ENCODE measurements around the gene OOSP4A. TPM values are rescaled to one million over a fixed set of nuclear protein-coding genes. Genes with fewer than 3 reads are reported as not detected.

OOSP4A gene
- total RNA-seq, 4 donors from 2014 or later = not detected

DNA sequence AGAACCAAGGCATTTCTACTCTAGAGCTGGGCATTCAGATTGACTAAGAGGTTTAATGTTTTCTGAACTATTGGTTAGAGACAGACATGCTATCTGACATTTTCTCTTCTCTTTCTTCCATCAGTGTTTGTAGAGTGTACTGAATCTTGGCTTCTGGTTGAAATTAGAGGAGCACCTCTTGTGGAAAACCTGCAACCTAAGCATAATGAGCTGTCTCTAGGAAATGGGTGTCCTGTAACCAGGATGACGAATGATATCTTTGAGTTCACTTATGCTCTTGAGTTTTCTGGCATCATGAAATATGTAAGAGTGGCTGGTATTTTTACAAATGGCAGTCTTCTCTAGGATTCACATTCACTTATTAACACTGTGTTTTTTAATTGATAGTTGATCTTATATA, 19.4 kb downstream of the OOSP4A start:
- TF ChIP-seq, protein P1, sequence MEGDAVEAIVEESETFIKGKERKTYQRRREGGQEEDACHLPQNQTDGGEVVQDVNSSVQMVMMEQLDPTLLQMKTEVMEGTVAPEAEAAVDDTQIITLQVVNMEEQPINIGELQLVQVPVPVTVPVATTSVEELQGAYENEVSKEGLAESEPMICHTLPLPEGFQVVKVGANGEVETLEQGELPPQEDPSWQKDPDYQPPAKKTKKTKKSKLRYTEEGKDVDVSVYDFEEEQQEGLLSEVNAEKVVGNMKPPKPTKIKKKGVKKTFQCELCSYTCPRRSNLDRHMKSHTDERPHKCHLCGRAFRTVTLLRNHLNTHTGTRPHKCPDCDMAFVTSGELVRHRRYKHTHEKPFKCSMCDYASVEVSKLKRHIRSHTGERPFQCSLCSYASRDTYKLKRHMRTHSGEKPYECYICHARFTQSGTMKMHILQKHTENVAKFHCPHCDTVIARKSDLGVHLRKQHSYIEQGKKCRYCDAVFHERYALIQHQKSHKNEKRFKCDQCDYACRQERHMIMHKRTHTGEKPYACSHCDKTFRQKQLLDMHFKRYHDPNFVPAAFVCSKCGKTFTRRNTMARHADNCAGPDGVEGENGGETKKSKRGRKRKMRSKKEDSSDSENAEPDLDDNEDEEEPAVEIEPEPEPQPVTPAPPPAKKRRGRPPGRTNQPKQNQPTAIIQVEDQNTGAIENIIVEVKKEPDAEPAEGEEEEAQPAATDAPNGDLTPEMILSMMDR (IDR thresholded peaks at IDR 0.05) = no peak
- TF ChIP-seq POLR2AphosphoS5 (IDR thresholded peaks at IDR 0.05) (no peak), EP300 (IDR thresholded peaks at IDR 0.05) (no peak), POLR2A (IDR thresholded peaks at IDR 0.05) (no peak)
- Histone ChIP-seq H3K9me3 (no peaks in the 10 kb centered on the region), H3K27ac (no peak overlapping the region), H3K36me3 (no peaks in the 10 kb centered on the region), H3K27me3 (no peaks in the 10 kb centered on the region), H3K4me1 (no peaks in the 10 kb centered on the region), H3K4me3 (no peak overlapping the region)
- WGBS, 2 donors (ENCODE audit: low coverage in 1 of 2) = 47 to 100% methylated on average over 1 of the region's 1 CpG
- ATAC-seq = no peak

DNA sequence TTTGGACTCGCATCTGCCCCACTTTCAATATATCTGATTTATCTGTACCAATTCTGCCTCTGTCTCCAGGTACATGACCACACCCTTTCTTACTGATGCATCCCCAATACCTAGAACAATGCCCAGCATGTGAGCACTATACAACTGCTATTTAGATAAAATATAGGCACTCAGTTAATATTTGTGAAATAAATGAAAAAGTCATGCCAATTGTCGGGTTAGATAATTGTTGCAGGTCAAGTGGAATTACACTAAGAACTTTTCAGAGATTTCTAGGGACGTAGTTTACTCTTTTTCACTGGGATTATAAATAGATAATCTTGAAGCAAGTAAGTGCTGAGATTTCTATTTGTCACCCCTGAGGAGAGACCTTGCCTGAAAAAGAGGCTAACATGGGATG, 20.5 kb downstream of the OOSP4A start:
- H3K9me3 ChIP-seq = no peaks in the 10 kb centered on the region
- ATAC-seq = no peak
- no peaks in the 10 kb centered on the region for H3K4me1 ChIP-seq
- H3K27me3 ChIP-seq = no peaks in the 10 kb centered on the region
- TF ChIP-seq POLR2AphosphoS5 (IDR thresholded peaks at IDR 0.05) (no peak), POLR2A (IDR thresholded peaks at IDR 0.05) (no peak), EP300 (IDR thresholded peaks at IDR 0.05) (no peak)
- TF ChIP-seq, protein P1 (IDR thresholded peaks at IDR 0.05) = no peak
- 74 to 93% methylated on average over 3 of the region's 3 CpGs for WGBS, 2 donors (ENCODE audit: low coverage in 1 of 2)
- H3K4me3 ChIP-seq = no peak overlapping the region
- no peak overlapping the region for H3K27ac ChIP-seq
- H3K36me3 ChIP-seq = no peaks in the 10 kb centered on the region

DNA sequence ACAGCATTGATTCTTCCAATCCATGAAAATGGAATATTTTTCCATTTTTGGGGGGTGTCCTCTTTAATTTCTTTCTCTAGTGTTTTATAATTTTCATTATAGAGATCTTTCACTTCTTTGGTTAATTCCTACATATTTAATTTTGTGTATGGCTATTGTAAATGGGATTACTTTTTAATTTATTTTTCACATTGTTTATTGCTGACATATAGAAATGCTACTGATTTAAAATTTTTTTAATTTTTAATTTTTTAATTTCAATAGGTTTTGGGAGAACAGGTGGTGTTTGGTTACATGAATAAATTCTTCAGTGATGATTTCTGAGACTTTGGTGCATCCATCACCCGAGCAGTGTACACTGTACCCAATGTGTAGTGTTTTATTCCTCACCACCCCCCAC, 26.6 kb downstream of the OOSP4A start:
- Histone ChIP-seq H3K27ac (no peak overlapping the region), H3K9me3 (peaks cover 0 to 10% (median 0%) of the 10 kb centered on the region in 3 donors), H3K27me3 (no peaks in the 10 kb centered on the region), H3K36me3 (no peaks in the 10 kb centered on the region), H3K4me1 (no peaks in the 10 kb centered on the region), H3K4me3 (no peak overlapping the region)
- TF ChIP-seq POLR2AphosphoS5 (IDR thresholded peaks at IDR 0.05) = no peak
- no peak for TF ChIP-seq POLR2A (IDR thresholded peaks at IDR 0.05)
- no peak for TF ChIP-seq EP300 (IDR thresholded peaks at IDR 0.05)
- WGBS, 2 donors (ENCODE audit: low coverage in 1 of 2) = 54% methylated on average over 1 of the region's 1 CpG; no CpG with 5 or more reads in 1 of the 2 donors
- no peak for ATAC-seq

DNA sequence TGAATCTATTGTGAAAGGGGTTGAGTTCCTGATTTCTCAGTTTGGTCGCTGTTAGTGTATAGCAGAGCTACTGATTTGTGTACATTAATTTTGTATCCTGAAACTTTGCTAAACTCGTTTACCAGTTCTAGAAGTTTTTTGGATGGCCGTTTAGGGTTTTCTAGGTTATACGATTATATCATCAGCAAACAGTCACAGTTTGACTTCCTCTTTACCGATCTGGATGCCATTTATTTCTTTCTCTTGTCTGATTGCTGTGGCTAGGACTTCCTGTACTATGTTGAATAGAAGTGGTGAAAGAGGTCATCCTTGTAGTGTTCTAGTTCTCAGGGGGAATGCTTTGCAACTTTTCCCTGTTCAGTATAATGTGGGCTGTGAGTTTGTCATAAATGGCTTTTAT, 28.6 kb downstream of the OOSP4A start:
- no peak for ATAC-seq
- no peaks in the 10 kb centered on the region for H3K36me3 ChIP-seq
- no peak overlapping the region for H3K4me3 ChIP-seq
- no peaks in the 10 kb centered on the region for H3K4me1 ChIP-seq
- peaks cover 0 to 10% (median 0%) of the 10 kb centered on the region in 3 donors for H3K9me3 ChIP-seq
- no peak overlapping the region for H3K27ac ChIP-seq
- no peak for TF ChIP-seq POLR2AphosphoS5 (IDR thresholded peaks at IDR 0.05)
- TF ChIP-seq EP300 (IDR thresholded peaks at IDR 0.05) = no peak
- no peak for TF ChIP-seq POLR2A (IDR thresholded peaks at IDR 0.05)
- H3K27me3 ChIP-seq = no peaks in the 10 kb centered on the region
- 67 to 69% methylated on average over 2 to 4 of the region's 5 CpGs for WGBS, 2 donors (ENCODE audit: low coverage in 1 of 2)

DNA sequence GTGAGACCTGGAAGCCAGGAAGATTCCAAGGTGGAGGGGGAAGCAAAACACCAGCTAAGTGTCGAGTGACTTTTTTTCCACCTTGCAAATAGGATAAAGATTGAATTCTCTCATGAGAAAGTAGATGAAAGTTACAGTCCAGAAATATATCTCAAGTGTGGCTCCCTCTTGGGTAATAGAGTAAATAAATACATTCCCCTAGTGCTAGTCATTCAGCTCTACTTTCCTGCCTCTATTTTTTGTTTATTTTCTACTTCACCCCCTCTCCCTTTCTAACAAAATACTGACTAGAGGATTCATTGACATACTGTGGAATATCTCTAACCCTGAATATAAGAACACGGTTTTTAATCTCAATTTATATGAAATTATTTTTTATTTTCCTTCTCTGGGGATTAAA, 34.0 kb downstream of the OOSP4A start:
- Histone ChIP-seq H3K27me3 (no peaks in the 10 kb centered on the region), H3K36me3 (no peaks in the 10 kb centered on the region), H3K4me1 (no peaks in the 10 kb centered on the region), H3K9me3 (no peaks in the 10 kb centered on the region), H3K27ac (no peak overlapping the region), H3K4me3 (no peak overlapping the region)
- no peak for ATAC-seq
- WGBS, 2 donors (ENCODE audit: low coverage in 1 of 2) = 54 to 60% methylated on average over 2 of the region's 2 CpGs
- TF ChIP-seq POLR2AphosphoS5 (IDR thresholded peaks at IDR 0.05) (no peak), EP300 (IDR thresholded peaks at IDR 0.05) (no peak), POLR2A (IDR thresholded peaks at IDR 0.05) (no peak)
- TF ChIP-seq, protein P1 (IDR thresholded peaks at IDR 0.05) = no peak

DNA sequence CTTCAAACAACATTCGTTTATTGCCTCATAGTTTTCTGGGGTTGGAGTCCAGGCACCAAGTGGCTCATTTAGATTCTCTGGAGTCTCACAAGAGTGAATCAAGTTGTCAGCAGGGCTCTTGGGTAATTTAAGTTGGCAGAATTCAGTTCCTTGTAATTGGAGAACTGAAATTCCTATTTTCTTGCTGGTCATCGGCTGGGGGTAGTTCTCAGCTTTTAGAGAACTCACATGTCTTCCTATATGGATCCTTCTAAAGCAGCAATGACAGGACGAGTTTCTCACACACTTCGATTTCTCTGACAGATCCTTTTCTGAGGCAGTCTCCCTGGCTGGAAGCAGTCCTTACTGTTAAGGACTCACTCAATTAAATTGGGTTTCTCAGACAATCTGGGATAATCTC, 35.9 kb downstream of the OOSP4A start:
- Histone ChIP-seq H3K4me3 (no peak overlapping the region), H3K27ac (no peak overlapping the region), H3K4me1 (no peaks in the 10 kb centered on the region), H3K36me3 (no peaks in the 10 kb centered on the region), H3K9me3 (no peaks in the 10 kb centered on the region), H3K27me3 (no peaks in the 10 kb centered on the region)
- TF ChIP-seq POLR2A (IDR thresholded peaks at IDR 0.05) = no peak
- TF ChIP-seq, protein P1 (IDR thresholded peaks at IDR 0.05) = no peak
- no peak for TF ChIP-seq POLR2AphosphoS5 (IDR thresholded peaks at IDR 0.05)
- TF ChIP-seq EP300 (IDR thresholded peaks at IDR 0.05) = no peak
- WGBS, 2 donors (ENCODE audit: low coverage in 1 of 2) = 30 to 65% methylated on average over 3 to 4 of the region's 4 CpGs
- ATAC-seq = no peak
